ENCODE results near the gene ATP1A4. TPM values are rescaled to one million over a fixed set of nuclear protein-coding genes. Genes with fewer than 3 reads are reported as not detected.

ATP1A4 gene
- total and polyA plus RNA-seq, 2 of the 8 experiments (the other 6 are each of a cell fraction or from before 2014, with no cell fraction given) = 0.48 to 0.61 TPM

DNA sequence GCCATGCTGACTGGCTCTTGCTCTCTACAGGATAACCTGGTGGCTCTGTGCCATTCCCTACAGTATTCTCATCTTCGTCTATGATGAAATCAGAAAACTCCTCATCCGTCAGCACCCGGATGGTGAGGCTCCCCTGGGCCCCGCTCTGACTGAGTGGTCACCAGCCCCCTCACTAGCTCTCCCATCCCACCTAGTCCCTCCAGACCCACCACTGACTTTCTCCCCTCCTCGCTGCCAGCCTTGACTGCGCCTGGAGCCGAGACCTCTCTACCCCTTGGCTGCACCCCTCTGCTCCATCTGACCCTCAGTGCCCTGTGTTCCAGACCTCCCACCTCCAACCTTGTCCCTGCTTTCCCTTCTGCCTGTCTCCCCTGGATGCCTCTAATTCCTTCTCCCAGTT is 34.8 kb downstream of the ATP1A4 start (continued):
- TF ChIP-seq, protein P1, sequence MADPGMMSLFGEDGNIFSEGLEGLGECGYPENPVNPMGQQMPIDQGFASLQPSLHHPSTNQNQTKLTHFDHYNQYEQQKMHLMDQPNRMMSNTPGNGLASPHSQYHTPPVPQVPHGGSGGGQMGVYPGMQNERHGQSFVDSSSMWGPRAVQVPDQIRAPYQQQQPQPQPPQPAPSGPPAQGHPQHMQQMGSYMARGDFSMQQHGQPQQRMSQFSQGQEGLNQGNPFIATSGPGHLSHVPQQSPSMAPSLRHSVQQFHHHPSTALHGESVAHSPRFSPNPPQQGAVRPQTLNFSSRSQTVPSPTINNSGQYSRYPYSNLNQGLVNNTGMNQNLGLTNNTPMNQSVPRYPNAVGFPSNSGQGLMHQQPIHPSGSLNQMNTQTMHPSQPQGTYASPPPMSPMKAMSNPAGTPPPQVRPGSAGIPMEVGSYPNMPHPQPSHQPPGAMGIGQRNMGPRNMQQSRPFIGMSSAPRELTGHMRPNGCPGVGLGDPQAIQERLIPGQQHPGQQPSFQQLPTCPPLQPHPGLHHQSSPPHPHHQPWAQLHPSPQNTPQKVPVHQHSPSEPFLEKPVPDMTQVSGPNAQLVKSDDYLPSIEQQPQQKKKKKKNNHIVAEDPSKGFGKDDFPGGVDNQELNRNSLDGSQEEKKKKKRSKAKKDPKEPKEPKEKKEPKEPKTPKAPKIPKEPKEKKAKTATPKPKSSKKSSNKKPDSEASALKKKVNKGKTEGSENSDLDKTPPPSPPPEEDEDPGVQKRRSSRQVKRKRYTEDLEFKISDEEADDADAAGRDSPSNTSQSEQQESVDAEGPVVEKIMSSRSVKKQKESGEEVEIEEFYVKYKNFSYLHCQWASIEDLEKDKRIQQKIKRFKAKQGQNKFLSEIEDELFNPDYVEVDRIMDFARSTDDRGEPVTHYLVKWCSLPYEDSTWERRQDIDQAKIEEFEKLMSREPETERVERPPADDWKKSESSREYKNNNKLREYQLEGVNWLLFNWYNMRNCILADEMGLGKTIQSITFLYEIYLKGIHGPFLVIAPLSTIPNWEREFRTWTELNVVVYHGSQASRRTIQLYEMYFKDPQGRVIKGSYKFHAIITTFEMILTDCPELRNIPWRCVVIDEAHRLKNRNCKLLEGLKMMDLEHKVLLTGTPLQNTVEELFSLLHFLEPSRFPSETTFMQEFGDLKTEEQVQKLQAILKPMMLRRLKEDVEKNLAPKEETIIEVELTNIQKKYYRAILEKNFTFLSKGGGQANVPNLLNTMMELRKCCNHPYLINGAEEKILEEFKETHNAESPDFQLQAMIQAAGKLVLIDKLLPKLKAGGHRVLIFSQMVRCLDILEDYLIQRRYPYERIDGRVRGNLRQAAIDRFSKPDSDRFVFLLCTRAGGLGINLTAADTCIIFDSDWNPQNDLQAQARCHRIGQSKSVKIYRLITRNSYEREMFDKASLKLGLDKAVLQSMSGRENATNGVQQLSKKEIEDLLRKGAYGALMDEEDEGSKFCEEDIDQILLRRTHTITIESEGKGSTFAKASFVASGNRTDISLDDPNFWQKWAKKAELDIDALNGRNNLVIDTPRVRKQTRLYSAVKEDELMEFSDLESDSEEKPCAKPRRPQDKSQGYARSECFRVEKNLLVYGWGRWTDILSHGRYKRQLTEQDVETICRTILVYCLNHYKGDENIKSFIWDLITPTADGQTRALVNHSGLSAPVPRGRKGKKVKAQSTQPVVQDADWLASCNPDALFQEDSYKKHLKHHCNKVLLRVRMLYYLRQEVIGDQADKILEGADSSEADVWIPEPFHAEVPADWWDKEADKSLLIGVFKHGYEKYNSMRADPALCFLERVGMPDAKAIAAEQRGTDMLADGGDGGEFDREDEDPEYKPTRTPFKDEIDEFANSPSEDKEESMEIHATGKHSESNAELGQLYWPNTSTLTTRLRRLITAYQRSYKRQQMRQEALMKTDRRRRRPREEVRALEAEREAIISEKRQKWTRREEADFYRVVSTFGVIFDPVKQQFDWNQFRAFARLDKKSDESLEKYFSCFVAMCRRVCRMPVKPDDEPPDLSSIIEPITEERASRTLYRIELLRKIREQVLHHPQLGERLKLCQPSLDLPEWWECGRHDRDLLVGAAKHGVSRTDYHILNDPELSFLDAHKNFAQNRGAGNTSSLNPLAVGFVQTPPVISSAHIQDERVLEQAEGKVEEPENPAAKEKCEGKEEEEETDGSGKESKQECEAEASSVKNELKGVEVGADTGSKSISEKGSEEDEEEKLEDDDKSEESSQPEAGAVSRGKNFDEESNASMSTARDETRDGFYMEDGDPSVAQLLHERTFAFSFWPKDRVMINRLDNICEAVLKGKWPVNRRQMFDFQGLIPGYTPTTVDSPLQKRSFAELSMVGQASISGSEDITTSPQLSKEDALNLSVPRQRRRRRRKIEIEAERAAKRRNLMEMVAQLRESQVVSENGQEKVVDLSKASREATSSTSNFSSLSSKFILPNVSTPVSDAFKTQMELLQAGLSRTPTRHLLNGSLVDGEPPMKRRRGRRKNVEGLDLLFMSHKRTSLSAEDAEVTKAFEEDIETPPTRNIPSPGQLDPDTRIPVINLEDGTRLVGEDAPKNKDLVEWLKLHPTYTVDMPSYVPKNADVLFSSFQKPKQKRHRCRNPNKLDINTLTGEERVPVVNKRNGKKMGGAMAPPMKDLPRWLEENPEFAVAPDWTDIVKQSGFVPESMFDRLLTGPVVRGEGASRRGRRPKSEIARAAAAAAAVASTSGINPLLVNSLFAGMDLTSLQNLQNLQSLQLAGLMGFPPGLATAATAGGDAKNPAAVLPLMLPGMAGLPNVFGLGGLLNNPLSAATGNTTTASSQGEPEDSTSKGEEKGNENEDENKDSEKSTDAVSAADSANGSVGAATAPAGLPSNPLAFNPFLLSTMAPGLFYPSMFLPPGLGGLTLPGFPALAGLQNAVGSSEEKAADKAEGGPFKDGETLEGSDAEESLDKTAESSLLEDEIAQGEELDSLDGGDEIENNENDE (IDR thresholded peaks at IDR 0.05; ENCODE audit: insufficient replicate concordance, low read length) = no peak
- no peak for TF ChIP-seq SAP30 (IDR thresholded peaks at IDR 0.05; ENCODE audit: insufficient read depth, insufficient replicate concordance, low read length)
- no peak for TF ChIP-seq RXRA (IDR thresholded peaks at IDR 0.05; ENCODE audit: insufficient read depth, low read depth, low read length)
- no peak for TF ChIP-seq SUZ12 (IDR thresholded peaks at IDR 0.05; ENCODE audit: low read length)
- TF ChIP-seq RFX5 (IDR thresholded peaks at IDR 0.05; ENCODE audit: borderline replicate concordance, low read depth, low read length) = no peak
